HepG2 (cell line): ENCODE results near the gene VCL. TPM values are rescaled to one million over a fixed set of nuclear protein-coding genes. Genes with fewer than 3 reads are reported as not detected.
"Not testable (repeated sequence)": the region's sequence is repeated elsewhere in the genome, so short reads cannot be mapped to it uniquely, and the experiment has no call there.

Experiments used
- ATAC-seq: fragments of 200-7000 bp; cut with Tn5 transposase; 3 replicates; pipeline ENCODE4 v1.9.1; 2020; ENCODE audit warnings: mild to moderate bottlenecking, moderate library complexity
- BruUV-seq: library from RNA; stranded (reverse); fragments of 400-500 nt; replicated peaks from 2 replicates; lab custom pipeline; 2021; lab: Mats Ljungman, UMichigan
- CTCF ChIA-PET: fragments of 300-600 bp; formaldehyde crosslinking; extraction: SDS; loops from one replicate; lab custom pipeline; 2021; ENCODE audit warnings: low total read pairs, inconsistent platforms, low intra/inter-chr PET ratio; lab: Yijun Ruan, JAX
- POLR2A ChIA-PET: fragments of 350-600 bp; sonication (Branson Sonifier 250); formaldehyde crosslinking; loops from one replicate; lab custom pipeline; 2020; ENCODE audit warnings: antibody characterized with exemption, inconsistent platforms; lab: Yijun Ruan, JAX
- DNase-seq: peaks from one replicate; pipeline ENCODE4 v3.0.0-alpha.2; 2015; ENCODE audit warnings: low spot score
- FAIRE-seq: peaks from 3 replicates; lab custom pipeline; 2011; peaks lifted over from hg19 to GRCh38; lab: Jason Lieb, UNC
- H2AFZ ChIP-seq: one replicate; pipeline ENCODE4 v1.6.1; 2011; ENCODE audit warnings: low read length, inconsistent platforms
- H3K27ac ChIP-seq: fragments of 300-600 bp; 3 replicates; pipeline ENCODE4 v1.8.0; 2011; ENCODE audit warnings: mixed run types, mild to moderate bottlenecking, mixed read lengths, low read length, inconsistent platforms; ENCODE audit not compliant: insufficient read depth; ENCODE audit errors: extremely low read length
- H3K27me3 ChIP-seq, 2 experiments: fragments of 200-600 bp in 1 of 2; 2 replicates in 1 of 2; 3 replicates in 1 of 2; pipeline versions ENCODE4 v1.6.0 to v1.8.0; 2011; ENCODE audit warnings: low read length in 2 of 2, mild to moderate bottlenecking in 2 of 2, moderate library complexity in 2 of 2, inconsistent platforms in 1 of 2; ENCODE audit not compliant: insufficient read depth in 2 of 2, control insufficient read depth in 1 of 2
- H3K36me3 ChIP-seq, 2 experiments: fragments of 200-600 bp in 1 of 2; replicated peaks in 1 of 2; 2 replicates in 1 of 2; 3 replicates in 1 of 2; pipeline versions ENCODE4 v1.5.1 to v1.8.0; 2011; ENCODE audit warnings: low read length in 2 of 2, inconsistent platforms in 1 of 2; ENCODE audit not compliant: insufficient read depth in 2 of 2, control insufficient read depth in 1 of 2
- H3K4me1 ChIP-seq: 2 replicates; pipeline ENCODE4 v1.5.1; 2012; ENCODE audit warnings: low read length, inconsistent platforms; ENCODE audit not compliant: insufficient read depth
- H3K4me2 ChIP-seq: 2 replicates; pipeline ENCODE4 v1.6.0; 2011; ENCODE audit warnings: low read depth, low read length, inconsistent platforms
- H3K4me3 ChIP-seq, 3 experiments: fragments of 200-600 bp in 1 of 3; sonication (generic), shearing (Covaris generic) in 1 of 3; replicated peaks in 1 of 3; 2 replicates each; pipeline ENCODE4 v1.5.1; 2011 to 2016; ENCODE audit warnings: low read length in 3 of 3, inconsistent platforms in 2 of 3, low read depth in 2 of 3, mild to moderate bottlenecking in 2 of 3, control low read depth in 1 of 3, mixed read lengths in 1 of 3; ENCODE audit not compliant: insufficient read depth in 1 of 3
- H3K79me2 ChIP-seq: one replicate; pipeline ENCODE4 v1.6.1; 2011; ENCODE audit warnings: low read length, inconsistent platforms; ENCODE audit not compliant: insufficient read depth
- H3K9ac ChIP-seq: 2 replicates; pipeline ENCODE4 v1.6.0; 2011; ENCODE audit warnings: mild to moderate bottlenecking, low read depth, low read length, inconsistent platforms; ENCODE audit not compliant: insufficient read depth
- H3K9me3 ChIP-seq: 2 replicates; pipeline ENCODE4 v1.5.1; 2012; ENCODE audit warnings: mild to moderate bottlenecking, low read length
- H4K20me1 ChIP-seq: 2 replicates; pipeline ENCODE4 v1.6.0; 2011; ENCODE audit warnings: inconsistent platforms, mild to moderate bottlenecking, low read length, moderate library complexity; ENCODE audit not compliant: insufficient read depth
- FOSL2 ChIP-seq: sonication (generic); formaldehyde crosslinking; IDR thresholded peaks from 2 replicates; pipeline ENCODE4 v1.4.0; 2020; ENCODE audit warnings: missing genetic modification reagents
- HHEX ChIP-seq: IDR thresholded peaks from 2 replicates; pipeline ENCODE4 v1.6.1; 2016; ENCODE audit warnings: control low read depth
- SALL1 ChIP-seq: sonication (generic); formaldehyde crosslinking; IDR thresholded peaks from 2 replicates; pipeline ENCODE4 v1.8.0; 2022; ENCODE audit warnings: mild to moderate bottlenecking, missing genetic modification reagents
- SMAD3 ChIP-seq: sonication (generic); formaldehyde crosslinking; IDR thresholded peaks from 2 replicates; pipeline ENCODE4 v1.4.0; 2020; ENCODE audit warnings: missing genetic modification reagents
- SMYD3 ChIP-seq: sonication (generic); formaldehyde crosslinking; IDR thresholded peaks from 2 replicates; pipeline ENCODE4 v1.8.1; 2023; ENCODE audit warnings: mild to moderate bottlenecking, missing genetic modification reagents
- TAF1 ChIP-seq: sonication (generic); formaldehyde crosslinking; IDR thresholded peaks from 2 replicates; pipeline ENCODE4 v1.4.0; 2020; ENCODE audit warnings: missing genetic modification reagents
- TFDP1 ChIP-seq: IDR thresholded peaks from 2 replicates; pipeline ENCODE4 v1.6.1; 2016; ENCODE audit warnings: missing compliant biosample characterization, missing genetic modification reagents, borderline replicate concordance
- THAP9 ChIP-seq: sonication (generic); formaldehyde crosslinking; IDR thresholded peaks from 2 replicates; pipeline ENCODE4; 2020; ENCODE audit warnings: missing genetic modification reagents, mild to moderate bottlenecking, borderline replicate concordance
- U2AF1 ChIP-seq: fragments of 200-400 bp; formaldehyde crosslinking; optimal IDR thresholded peaks from 2 replicates; pipeline ENCODE3; 2017; ENCODE audit warnings: mild to moderate bottlenecking, low read depth, low read length
- ZIK1 ChIP-seq: sonication (generic); formaldehyde crosslinking; IDR thresholded peaks from 2 replicates; pipeline ENCODE4 v1.5.0; 2020; ENCODE audit warnings: mild to moderate bottlenecking, low read depth, missing genetic modification reagents, borderline replicate concordance
- ZNF224 ChIP-seq: sonication (generic); formaldehyde crosslinking; IDR thresholded peaks from 2 replicates; pipeline ENCODE4 v1.5.0; 2020; ENCODE audit warnings: mild to moderate bottlenecking, missing genetic modification reagents
- ZNF274 ChIP-seq: sonication (generic); formaldehyde crosslinking; IDR thresholded peaks from 2 replicates; pipeline ENCODE4 v1.5.1; 2020; ENCODE audit warnings: mild to moderate bottlenecking, missing genetic modification reagents
- WGBS: methylation state at CpG from one replicate; pipeline ENCODE4 v1.1.6; 2017; ENCODE audit warnings: low lambda C conversion rate; 5-methylcytosine and 5-hydroxymethylcytosine counted together
- in situ Hi-C: cut with HindIII; loops from 2 replicates; pipeline ENCODE4 v1.10.0; 2017; ENCODE audit warnings: low pct_unique_long_range_greater_than_20kb; ENCODE audit not compliant: extremely low pct_ligation_motif_present
- intact Hi-C: fragments of 100-400 bp; cut with micrococcal nuclease; formaldehyde crosslinking; loops from one replicate; pipeline ENCODE4 v1.10.0; 2022; ENCODE audit not compliant: unreplicated experiment
- polyA plus RNA-seq, 8 experiments: library from polyadenylated mRNA; depleted of rRNA in 3 of 8; stranded (reverse) in 7 of 8; unstranded in 1 of 8; fragments of >200 nt; fragmentation: Illumina TruSeq in 4 of 8; extraction: Trizol in 4 of 8; gene quantifications; 2 replicates each; pipeline versions ENCODE4 v1.2.1 to v1.2.3, GENCODE V29; 2011 to 2016; ENCODE audit warnings: low read depth in 4 of 8, missing spikeins in 1 of 8, mixed read lengths in 1 of 8; ENCODE audit not compliant: insufficient read depth in 1 of 8
- total RNA-seq, 5 experiments: library from RNA; depleted of rRNA; stranded (reverse); fragments of >200 nt; fragmentation: Illumina TruSeq; extraction: Trizol; gene quantifications; 2 replicates each; pipeline ENCODE4 v1.2.3, GENCODE V29; 2016; ENCODE audit warnings: low read depth in 1 of 5

The VCL gene
- total and polyA plus RNA-seq, 2 of the 13 experiments (the other 11 are each of a cell fraction or from before 2014, with no cell fraction given), result 17.3 to 26.9 TPM

- H3K9me3 ChIP-seq, BruUV-seq, DNase-seq, in situ Hi-C loops, ATAC-seq, H3K27me3 ChIP-seq, POLR2A ChIA-PET, H4K20me1 ChIP-seq, intact Hi-C loops, CTCF ChIA-PET, H3K79me2 ChIP-seq, FAIRE-seq, H3K27ac ChIP-seq, H3K36me3 ChIP-seq: not testable (repeated sequence)
- peak overlapping the region; percentile 17; the same call in 1 of the 2 replicates for H3K9ac ChIP-seq
- peak overlapping the region; percentile 58 for H2AFZ ChIP-seq
- 0 out of 2 replicates have a peak, but pooled peaks have one; percentile 8 for TF ChIP-seq SALL1 (CRISPR knock-in tag)
- peaks cover 15% of the 10 kb centered on the region; the same call in 1 of the 2 replicates for H3K4me1 ChIP-seq
- peak overlapping the region in 2 of 3 experiments; percentile 35 to 50; a peak in 2 of 6 replicates for H3K4me3 ChIP-seq
- 75% methylated on average over 12 of the region's 12 CpGs for WGBS
- peak overlapping the region; percentile 68 for H3K4me2 ChIP-seq
Observed at GRCh38 chr10:73965267-73965889, 32.5 kb upstream of the VCL start.

GRCh38 chr10:73965890-73966768 is 31.8 kb upstream of the VCL start:
- DNase-seq (peak; percentile 63), FAIRE-seq (peak; percentile 34), ATAC-seq (peak; percentile 84)
- Histone ChIP-seq H3K79me2 (no peaks in the 10 kb centered on the region), H3K4me2 (peak overlapping the region; percentile 68), H3K4me1 (peaks cover 15% of the 10 kb centered on the region; the same call in 1 of the 2 replicates), H2AFZ (peak overlapping the region; percentile 58), H3K27me3 (no peaks in the 10 kb centered on the region; a peak in 1 of 5 replicates), H3K9me3 (no peaks in the 10 kb centered on the region), H3K9ac (peak overlapping the region; percentile 17; the same call in 1 of the 2 replicates), H3K4me3 (peak overlapping the region; percentile 30 to 50 (median 35); a peak in 4 of 6 replicates), H3K36me3 (no peaks in the 10 kb centered on the region), H4K20me1 (no peaks in the 10 kb centered on the region), H3K27ac (no peak overlapping the region)
- WGBS, result 15% methylated on average over 16 of the region's 16 CpGs
- BruUV-seq, result no TSS peak
- ChIA-PET CTCF (no interaction called here), POLR2A (no interaction called here)
- intact Hi-C loops, result no loop called here
- in situ Hi-C loops, result no loop called here
- TF ChIP-seq FOSL2 (CRISPR knock-in tag) (peak; percentile 41), THAP9 (CRISPR knock-in tag) (no peak), SMAD3 (CRISPR knock-in tag) (no peak), ZNF274 (CRISPR knock-in tag) (no peak), ZIK1 (CRISPR knock-in tag) (no peak), HHEX (no peak), TFDP1 (CRISPR knock-in tag) (0 out of 2 replicates have a peak, but pooled peaks have one; percentile 24), ZNF224 (CRISPR knock-in tag) (no peak), SMYD3 (no peak), TAF1 (CRISPR knock-in tag) (no peak), U2AF1 (no peak)
